Stimulated activated CD4-positive, alpha-beta T cell treated with anti-CD3 and anti-CD28 coated beads, Interleukin-12 subunit alpha, Interleukin-12 subunit beta, amount 100 ng/mL, for 48 hours (primary cell): ENCODE measurements around the gene TBC1D32.
A peak's percentile ranks its signal among the peaks of the same experiment; 100 is the strongest.
"Not testable (repeated sequence)": the region's sequence is repeated elsewhere in the genome, so short reads cannot be mapped to it uniquely, and the experiment has no call there.

Experiments
- DNase-seq, 3 donors: peaks; one replicate each; pipeline ENCODE4 v3.0.0-alpha.2; 2020; ENCODE audit warnings: low read depth in 2 of 3, low spot score in 1 of 3

Gene TBC1D32, protein sequence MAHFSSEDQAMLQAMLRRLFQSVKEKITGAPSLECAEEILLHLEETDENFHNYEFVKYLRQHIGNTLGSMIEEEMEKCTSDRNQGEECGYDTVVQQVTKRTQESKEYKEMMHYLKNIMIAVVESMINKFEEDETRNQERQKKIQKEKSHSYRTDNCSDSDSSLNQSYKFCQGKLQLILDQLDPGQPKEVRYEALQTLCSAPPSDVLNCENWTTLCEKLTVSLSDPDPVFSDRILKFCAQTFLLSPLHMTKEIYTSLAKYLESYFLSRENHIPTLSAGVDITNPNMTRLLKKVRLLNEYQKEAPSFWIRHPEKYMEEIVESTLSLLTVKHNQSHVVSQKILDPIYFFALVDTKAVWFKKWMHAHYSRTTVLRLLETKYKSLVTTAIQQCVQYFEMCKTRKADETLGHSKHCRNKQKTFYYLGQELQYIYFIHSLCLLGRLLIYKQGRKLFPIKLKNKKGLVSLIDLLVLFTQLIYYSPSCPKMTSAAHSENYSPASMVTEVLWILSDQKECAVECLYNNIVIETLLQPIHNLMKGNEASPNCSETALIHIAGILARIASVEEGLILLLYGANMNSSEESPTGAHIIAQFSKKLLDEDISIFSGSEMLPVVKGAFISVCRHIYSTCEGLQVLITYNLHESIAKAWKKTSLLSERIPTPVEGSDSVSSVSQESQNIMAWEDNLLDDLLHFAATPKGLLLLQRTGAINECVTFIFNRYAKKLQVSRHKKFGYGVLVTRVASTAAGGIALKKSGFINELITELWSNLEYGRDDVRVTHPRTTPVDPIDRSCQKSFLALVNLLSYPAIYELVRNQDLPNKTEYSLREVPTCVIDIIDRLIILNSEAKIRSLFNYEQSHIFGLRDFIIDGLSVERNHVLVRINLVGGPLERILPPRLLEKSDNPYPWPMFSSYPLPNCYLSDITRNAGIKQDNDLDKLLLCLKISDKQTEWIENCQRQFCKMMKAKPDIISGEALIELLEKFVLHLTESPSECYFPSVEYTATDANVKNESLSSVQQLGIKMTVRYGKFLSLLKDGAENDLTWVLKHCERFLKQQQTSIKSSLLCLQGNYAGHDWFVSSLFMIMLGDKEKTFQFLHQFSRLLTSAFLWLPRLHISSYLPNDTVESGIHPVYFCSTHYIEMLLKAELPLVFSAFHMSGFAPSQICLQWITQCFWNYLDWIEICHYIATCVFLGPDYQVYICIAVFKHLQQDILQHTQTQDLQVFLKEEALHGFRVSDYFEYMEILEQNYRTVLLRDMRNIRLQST

GRCh38 chr6:121334299-121335086 is at the start of gene TBC1D32:
TSS of gene TBC1D32 (minus strand) at chr6:121334480. CDS start at chr6:121334430, 50 bp downstream.
- DNase-seq: peak; percentile 78 to 82 (median 81)

DNA sequence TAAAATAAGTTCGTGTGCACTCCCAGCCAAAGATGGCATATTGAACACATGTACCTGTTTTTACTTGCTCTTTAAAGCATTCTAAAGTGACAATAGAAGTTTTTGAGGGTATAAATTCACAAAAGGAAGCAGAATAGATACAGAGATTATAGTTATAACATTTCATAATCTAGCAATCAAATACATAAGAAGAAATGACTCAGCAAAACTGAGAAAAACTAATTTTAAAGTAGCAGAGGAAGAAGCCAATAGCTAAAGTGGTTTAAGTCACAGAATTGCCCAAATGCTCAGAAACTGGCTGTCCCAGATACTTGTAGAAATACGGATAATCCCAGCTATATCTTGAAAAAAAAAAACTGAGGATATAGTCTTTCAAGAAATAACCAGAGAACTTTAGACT is 49.2 kb upstream of the TBC1D32 start:
- no peak for DNase-seq

DNA sequence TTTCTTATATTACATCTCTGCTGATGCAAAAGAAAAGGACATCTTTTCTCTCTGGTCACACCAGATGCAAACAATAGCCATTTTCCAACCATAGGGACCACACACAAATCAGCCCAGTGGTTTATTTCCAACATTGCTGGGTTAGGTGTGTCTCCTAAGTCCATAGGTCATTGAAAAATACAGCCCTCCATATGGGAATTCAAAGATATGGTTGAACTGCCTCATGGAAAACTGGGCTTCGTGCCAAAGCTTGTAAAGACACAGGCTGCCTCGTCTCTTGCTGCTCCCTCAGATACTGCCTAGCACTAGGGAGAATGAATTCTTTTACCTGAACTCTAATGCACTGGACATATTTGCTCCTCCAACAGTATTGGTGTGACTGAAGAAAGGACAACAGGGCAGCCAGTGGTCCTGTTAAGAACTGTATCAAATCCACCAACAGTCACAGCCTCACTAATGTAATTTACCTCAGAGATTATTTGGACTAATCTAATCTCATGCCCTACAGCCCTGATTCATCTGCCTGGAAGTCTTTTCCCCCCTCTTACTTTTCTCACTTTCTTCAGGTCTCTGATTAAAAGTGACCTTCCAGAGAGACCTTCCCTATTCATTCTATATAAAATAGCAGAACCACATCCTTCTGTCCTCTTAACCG is 48.3 kb upstream of the TBC1D32 start:
- no peak for DNase-seq

GRCh38 chr6:121376411-121376810 is 42.1 kb upstream of the TBC1D32 start:
- DNase-seq: no peak

DNA sequence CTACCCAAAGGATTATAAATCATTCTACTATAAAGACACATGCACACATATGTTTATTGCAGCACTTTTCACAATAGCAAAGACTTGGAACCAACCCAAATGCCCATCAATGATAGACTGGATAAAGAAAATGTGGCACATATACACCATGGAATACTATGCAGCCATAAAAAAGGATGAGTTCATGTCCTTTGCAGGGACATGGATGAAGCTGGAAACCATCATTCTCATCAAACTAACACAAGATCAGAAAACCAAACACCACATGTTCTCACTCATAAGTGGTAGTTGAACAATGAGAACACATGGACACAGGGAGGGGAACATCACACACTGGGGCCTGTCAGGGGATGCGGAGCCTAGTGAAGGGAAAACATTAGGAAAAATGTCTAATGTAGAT is 39.9 kb upstream of the TBC1D32 start:
- not testable (repeated sequence) for DNase-seq

DNA sequence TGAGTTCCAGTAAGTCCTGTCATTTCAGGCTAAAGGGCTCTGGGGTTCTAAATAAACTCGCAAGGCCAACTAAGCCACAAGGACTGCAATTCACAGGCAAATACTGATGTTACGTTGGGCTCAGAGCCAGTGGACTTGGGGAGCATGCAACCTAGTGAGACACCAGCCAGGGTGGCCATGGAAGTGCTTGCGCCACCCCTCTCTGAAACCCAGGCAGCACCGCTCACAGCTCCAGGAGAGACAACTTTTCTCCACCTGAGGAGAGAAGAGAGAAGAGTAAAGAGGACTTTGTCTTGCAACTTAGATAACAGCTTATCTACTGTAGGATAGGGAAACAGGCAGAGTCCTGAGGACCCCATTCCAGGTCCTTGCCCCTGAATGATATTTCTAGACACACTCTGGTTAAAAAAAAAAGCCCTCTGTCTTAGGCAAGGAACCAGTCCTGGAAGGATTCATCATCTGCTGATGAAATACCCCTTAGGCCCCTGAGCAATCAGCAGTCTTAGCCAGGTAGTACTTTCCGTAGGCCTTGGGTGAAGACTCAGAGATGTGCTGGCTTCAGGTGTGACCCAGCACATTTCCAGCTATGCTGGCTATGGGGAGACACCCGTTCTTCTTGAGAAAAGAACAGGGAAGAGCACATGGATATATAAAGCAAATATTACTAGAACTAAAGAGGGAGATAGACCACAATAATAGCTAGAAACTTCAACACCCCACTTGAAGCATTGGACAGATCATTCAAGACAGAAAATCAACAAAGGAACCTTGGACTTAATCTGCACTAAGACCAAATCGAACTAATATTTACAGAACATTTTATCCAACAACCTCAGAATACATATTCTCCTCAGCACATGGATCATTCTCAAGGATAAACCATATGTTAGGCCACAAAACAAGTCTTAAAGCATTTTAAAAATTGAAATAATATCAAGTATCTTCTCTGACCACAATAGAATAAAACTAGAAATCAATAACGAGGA is 31.5 kb upstream of the TBC1D32 start:
- DNase-seq: no peak

DNA sequence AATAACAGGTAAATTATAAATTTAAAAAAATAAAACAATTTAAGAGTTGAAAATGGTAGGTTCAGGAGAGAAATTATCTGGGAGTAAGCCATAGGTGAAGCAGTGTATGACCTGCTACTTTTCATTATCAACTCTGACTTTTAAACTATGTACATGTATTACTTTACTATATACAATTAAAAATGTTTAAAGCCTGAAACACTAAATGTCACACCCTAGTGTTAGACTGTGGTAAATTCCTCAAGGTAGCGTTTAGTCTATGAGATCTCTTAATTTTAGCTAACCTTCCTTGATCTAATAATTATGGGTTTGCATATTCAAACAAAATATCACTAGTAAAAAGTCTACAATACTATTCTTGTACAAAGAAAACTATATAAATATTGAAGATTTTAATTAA is 22.3 kb upstream of the TBC1D32 start:
- no peak for DNase-seq

DNA sequence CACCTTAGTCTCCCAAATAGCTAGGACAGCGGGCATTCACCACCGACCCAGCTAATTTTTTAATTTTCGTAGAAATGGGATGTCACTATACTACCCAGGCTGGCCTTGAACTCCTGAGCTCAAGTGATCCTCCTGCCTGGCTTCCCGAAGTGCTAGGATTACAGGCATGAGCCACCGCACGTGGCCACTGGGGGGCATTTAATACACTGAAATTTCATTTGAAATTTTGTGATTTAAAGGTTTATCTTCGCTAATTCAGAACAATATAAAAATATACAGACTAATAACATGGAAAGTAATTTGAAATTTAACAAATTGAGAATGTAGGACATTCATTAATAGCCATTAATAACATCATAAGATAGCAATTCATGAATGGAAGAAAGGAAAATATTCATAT is 20.5 kb upstream of the TBC1D32 start:
- DNase-seq: no peak

DNA sequence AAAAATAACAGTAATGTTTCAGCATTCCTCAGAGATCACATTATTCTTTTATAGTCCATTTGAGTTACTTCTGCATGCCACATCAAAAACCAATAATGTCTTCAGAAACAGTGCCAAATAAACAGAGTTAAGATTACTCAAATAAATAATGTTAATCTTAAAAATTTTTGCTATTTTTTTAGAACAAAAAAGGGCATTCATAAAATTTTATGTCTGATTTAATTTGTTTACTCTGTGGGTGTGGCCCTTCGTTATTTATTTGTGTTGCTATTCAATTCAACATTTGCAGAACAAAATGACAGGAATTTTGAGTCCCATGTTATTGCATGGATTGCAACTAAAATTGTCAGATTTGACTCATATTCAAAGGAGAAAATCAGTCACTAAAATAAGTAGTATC is 18.7 kb upstream of the TBC1D32 start:
- no peak for DNase-seq

DNA sequence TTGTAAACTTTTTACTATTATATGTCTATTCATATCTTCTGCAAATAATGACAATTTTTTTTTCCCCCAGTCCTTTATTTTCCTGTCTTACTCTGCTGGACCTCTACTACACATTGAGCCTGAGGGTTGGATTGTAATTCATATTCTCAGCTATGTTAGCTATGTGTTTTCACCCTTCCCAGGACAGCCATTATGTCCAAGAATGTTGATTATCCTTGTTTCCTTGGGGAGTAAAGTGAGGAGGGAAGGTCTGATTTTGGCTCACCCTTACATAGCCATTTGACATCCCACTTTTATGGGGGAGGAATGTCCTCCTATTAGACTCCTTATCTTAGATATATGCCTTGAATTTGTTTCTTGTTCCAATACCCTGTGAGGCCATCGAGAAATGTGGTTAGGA is 17.6 kb upstream of the TBC1D32 start:
- no peak for DNase-seq

DNA sequence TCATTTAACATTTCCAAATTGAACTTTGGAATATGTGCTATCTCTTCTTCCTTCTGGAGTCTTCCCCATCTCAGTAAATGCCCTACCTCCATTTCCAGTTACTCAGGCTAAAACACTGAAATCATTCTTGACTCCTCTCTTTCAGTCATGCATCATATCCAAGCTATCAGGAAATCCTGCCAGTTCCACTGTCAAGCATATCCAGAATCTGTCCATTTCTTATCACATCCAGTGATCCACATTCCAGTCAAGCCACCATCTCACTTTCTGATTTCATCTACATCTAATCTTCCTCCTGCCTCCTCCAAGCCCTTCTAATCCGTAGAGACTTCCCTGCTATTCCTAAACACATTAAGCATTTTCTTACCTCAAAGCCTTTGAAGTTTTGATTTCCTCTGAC is 15.3 kb upstream of the TBC1D32 start:
- no peak for DNase-seq

- DNase-seq: no peak
Observed at GRCh38 chr6:121347484-121347883, 13.2 kb upstream of the TBC1D32 start.

DNA sequence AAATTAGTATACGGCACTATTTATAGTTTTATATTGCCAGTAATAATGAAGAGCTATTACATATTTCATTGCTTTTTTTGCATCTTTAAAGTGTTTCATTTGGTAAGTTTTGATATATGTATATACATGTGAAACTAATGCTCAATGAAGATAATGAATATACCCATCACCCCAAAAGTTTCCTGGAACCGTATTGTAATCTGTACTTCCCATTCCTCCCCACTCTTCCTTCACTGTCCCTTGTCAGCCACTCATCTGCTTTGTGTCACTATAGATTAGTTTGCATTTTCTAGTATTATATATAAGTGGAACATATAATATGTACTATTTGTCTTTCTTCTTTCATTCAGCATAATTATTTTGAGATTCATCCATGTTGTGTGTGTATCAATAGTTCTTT is 10.3 kb upstream of the TBC1D32 start:
- no peak for DNase-seq

GRCh38 chr6:121339639-121340226 is 5.5 kb upstream of the TBC1D32 start:
- no peak for DNase-seq

DNA sequence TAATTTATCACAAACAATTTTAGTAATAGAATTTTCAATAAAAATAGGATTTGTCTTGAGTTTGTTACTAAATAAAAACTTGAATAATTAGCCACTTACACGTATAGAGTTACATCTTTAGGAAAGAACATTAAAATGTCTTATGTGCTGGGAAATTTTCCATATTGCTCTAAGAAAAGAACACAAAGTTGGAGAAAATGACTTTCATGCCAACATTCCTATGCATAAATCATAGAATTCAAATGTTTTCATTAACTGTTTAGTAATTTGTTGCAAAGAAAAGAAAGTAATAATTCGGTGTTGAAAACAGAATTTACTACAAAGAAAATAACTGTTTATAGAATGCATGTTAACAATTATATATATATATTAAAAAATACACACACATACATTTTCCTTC is 4.7 kb upstream of the TBC1D32 start:
- DNase-seq: no peak

GRCh38 chr6:121338366-121338765 is 4.1 kb upstream of the TBC1D32 start:
- DNase-seq: no peak

DNA sequence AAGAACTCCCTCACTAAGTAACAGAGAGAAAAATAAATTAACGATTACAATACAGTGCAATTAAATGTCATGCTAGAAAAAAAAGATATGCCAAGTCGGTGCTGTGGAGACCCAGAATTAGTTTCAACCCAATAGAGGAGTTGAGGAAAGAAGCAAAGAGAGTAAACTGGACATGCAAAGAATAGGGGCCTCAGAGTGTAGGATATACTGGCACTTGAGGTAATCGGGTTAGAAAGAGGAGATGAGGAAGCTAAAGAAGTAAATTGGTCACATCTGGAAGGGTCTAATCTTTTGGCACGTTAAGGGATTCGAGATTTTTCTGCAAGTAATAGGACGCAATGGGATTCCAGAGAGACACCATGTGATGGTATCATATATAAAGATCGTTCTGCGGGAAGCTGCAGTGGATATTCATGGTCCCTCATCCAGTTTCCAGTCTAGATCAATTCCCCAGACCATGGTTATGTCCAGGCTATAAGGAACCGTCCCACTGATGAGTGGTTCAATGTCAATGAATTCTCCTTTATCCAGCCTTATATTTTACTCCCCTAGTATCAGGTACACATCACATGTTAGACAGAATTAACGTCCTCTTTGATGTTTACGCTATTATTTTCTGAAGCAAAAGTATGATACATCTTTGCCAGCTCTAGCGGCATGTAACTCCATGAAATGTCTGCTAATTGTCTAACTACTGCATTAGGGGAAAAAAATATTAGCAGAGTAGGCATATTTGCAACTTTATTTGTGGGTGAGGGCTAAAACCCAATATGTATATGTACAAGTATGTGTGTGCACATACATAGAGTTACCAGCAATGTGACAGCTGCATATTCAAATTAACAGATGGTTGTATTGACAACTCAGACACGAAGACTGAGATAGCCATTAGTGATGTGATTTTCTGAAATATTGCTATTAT is 1.1 kb upstream of the TBC1D32 start:
- no peak for DNase-seq

- not testable (repeated sequence) for DNase-seq
Observed at GRCh38 chr6:121333694-121334093, 586 bp downstream of the TBC1D32 start.
